DND-41 (cell line): Measurements from ENCODE around the gene RPL26.

ENCODE experiments used
- ATAC-seq: fragments of 200-7000 bp; cut with Tn5 transposase; 3 replicates; pipeline ENCODE4 v1.9.1; 2021; ENCODE audit warnings: low read depth; ENCODE audit not compliant: insufficient read depth
- DNase-seq: peaks from one replicate; pipeline ENCODE4 v3.0.0-alpha.2; 2020
- H2AFZ ChIP-seq: 2 replicates; pipeline ENCODE4 v1.6.0; 2012; ENCODE audit warnings: low read depth, low read length
- H3K27ac ChIP-seq: 2 replicates; pipeline ENCODE4 v1.5.1; 2012; ENCODE audit warnings: low read length, inconsistent platforms
- H3K27me3 ChIP-seq: fragments of 200-600 bp; sonication (generic); 2 replicates; pipeline ENCODE4 v1.6.0; 2012; ENCODE audit warnings: low read length, mild to moderate bottlenecking, inconsistent platforms; ENCODE audit not compliant: insufficient read depth, poor library complexity
- H3K36me3 ChIP-seq: 2 replicates; pipeline ENCODE4 v1.5.1; 2012; ENCODE audit warnings: low read length, inconsistent platforms; ENCODE audit not compliant: insufficient read depth
- H3K4me1 ChIP-seq: 2 replicates; pipeline ENCODE4 v1.5.1; 2012; ENCODE audit warnings: mild to moderate bottlenecking, low read length; ENCODE audit not compliant: insufficient read depth
- H3K4me2 ChIP-seq: 2 replicates; pipeline ENCODE4 v1.6.0; 2012; ENCODE audit warnings: mild to moderate bottlenecking, moderate library complexity, low read length, inconsistent platforms; ENCODE audit not compliant: insufficient read depth
- H3K4me3 ChIP-seq, 2 experiments: fragments of 200-600 bp in 1 of 2; shearing (Covaris generic) in 1 of 2; 2 replicates each; pipeline ENCODE4 v1.5.1; 2012 to 2016; ENCODE audit warnings: inconsistent platforms in 2 of 2, low read length in 2 of 2, mild to moderate bottlenecking in 2 of 2, low read depth in 1 of 2, moderate library complexity in 1 of 2
- H3K79me2 ChIP-seq: 2 replicates; pipeline ENCODE4 v1.6.0; 2012; ENCODE audit warnings: low read length, inconsistent platforms; ENCODE audit not compliant: insufficient read depth
- H3K9ac ChIP-seq: 2 replicates; pipeline ENCODE4 v1.6.0; 2012; ENCODE audit warnings: low read depth, mild to moderate bottlenecking, inconsistent platforms, low read length, moderate library complexity
- H3K9me3 ChIP-seq: 2 replicates; pipeline ENCODE4 v1.5.1; 2012; ENCODE audit warnings: low read length, moderate library complexity, mild to moderate bottlenecking, inconsistent platforms; ENCODE audit not compliant: insufficient read depth, severe bottlenecking
- H4K20me1 ChIP-seq: 2 replicates; pipeline ENCODE4 v1.6.0; 2012; ENCODE audit warnings: low read length; ENCODE audit not compliant: insufficient read depth
- EZH2 ChIP-seq: IDR thresholded peaks from 3 replicates; pipeline ENCODE4 v1.6.1; 2012; ENCODE audit warnings: borderline replicate concordance, low read depth, mild to moderate bottlenecking, moderate library complexity, low read length, inconsistent platforms; ENCODE audit not compliant: severe bottlenecking
- TF ChIP-seq, protein P1 (sequence below): IDR thresholded peaks from 2 replicates; pipeline ENCODE4 v1.5.1; 2012; ENCODE audit warnings: borderline replicate concordance, low read length, moderate library complexity, mild to moderate bottlenecking; ENCODE audit not compliant: poor library complexity, severe bottlenecking; ENCODE audit errors: extremely low read depth

RPL26 gene

DNA sequence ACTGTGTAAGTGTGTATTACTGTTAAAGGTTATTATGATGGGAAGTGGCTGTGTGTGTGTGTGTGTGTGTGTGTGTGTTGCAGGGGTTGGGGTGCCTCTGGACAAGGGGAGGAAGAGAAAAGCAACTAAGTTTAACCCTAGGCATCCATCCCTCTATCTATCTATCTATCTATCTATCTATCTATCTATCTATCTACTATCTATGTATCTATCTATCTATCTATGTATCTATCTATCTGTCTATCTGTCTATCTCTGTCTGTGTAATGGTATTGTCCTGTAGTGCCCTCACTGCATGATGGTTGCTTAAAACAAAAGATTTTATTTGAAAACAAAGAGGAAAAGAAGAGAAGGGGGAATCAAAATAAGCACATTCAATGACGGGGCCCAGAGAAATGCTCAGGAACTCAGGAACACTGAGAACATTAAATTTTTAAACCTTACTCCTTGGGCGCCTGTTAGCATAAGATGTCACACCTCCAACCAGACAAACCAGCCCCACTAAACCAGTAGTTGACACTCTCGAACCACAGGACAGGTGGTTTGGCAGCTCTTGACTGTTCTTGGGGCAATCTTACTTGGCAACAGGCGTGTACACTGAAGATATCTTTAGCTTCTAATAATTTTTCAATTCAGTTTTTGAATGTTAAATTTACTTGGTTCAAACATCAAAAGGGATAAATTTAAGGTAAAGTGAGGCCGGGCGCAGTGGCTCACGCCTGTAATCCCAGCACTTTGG, 5.1 kb upstream of the RPL26 start:
- no peak for DNase-seq

DNA sequence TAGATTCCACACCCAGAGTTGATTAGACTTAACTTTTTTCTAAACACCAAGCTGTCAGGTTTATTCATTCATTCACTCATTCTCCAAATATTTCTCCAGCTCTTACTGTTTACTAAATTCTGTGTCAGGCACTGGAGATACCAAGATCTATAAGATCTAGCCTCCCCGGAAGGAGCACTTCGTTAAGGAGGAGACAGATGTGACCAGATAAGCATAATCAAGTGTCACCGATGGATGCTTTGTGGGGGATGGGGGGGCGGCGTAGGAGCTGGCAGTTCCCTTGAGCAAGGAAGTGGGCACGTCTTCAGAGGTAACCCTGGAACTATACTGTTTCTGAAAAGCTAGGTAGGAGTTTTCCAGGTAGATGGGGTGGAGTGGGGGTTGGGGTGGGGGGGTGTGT, 3.8 kb upstream of the RPL26 start:
- TF ChIP-seq, protein P1, sequence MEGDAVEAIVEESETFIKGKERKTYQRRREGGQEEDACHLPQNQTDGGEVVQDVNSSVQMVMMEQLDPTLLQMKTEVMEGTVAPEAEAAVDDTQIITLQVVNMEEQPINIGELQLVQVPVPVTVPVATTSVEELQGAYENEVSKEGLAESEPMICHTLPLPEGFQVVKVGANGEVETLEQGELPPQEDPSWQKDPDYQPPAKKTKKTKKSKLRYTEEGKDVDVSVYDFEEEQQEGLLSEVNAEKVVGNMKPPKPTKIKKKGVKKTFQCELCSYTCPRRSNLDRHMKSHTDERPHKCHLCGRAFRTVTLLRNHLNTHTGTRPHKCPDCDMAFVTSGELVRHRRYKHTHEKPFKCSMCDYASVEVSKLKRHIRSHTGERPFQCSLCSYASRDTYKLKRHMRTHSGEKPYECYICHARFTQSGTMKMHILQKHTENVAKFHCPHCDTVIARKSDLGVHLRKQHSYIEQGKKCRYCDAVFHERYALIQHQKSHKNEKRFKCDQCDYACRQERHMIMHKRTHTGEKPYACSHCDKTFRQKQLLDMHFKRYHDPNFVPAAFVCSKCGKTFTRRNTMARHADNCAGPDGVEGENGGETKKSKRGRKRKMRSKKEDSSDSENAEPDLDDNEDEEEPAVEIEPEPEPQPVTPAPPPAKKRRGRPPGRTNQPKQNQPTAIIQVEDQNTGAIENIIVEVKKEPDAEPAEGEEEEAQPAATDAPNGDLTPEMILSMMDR: no peak
- no peak for TF ChIP-seq EZH2
- ATAC-seq: no peak

More for the DNA sequence above, 5.1 kb upstream of the RPL26 start:
- no peaks in the 10 kb centered on the region; the same call in 1 of the 2 replicates for H3K36me3 ChIP-seq
- no peaks in the 10 kb centered on the region for H3K9me3 ChIP-seq
- no peaks in the 10 kb centered on the region for H4K20me1 ChIP-seq
- H3K27ac ChIP-seq: no peak overlapping the region
- H2AFZ ChIP-seq: no peak overlapping the region
- ATAC-seq: no peak
- no peaks in the 10 kb centered on the region for H3K27me3 ChIP-seq
- no peak overlapping the region for H3K4me2 ChIP-seq
- peaks cover 27% of the 10 kb centered on the region for H3K4me1 ChIP-seq
- TF ChIP-seq, protein P1: no peak
- no peak for TF ChIP-seq EZH2
- H3K79me2 ChIP-seq: peaks cover 15% of the 10 kb centered on the region
- H3K9ac ChIP-seq: no peak overlapping the region
- no peak overlapping the region for H3K4me3 ChIP-seq

DNA sequence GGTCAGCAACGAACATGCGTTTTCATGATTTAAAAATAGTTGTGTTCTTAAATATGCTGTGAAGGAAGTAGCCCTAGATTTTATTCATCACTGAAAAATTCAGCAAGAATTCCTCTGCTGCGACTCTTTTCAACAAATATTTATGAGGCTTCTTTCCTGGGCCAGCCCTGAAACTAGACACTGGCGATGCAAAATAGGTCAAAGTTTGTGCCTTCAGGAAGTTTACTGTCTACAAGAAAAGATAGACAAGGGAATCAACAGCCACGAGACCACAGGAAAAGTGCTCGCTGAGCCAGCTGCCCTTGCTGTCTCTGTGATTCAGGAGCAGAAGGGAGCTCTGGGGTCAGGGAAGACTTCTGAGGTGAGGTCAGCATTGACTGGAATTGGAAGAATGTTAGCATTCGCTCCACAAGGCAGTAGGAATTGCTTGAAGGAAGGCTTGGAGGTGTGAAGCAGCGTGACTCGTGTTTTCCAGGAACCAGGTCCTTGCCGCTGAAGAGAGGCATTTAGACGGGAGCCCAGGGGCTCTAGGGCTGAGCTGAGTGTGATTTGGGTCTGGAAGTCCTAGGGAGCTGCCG, 1.9 kb upstream of the RPL26 start:
- Histone ChIP-seq H4K20me1 (peaks cover 27% of the 10 kb centered on the region), H3K4me2 (peak overlapping the region; percentile 91), H3K4me1 (peaks cover 50% of the 10 kb centered on the region), H3K27ac (peak overlapping the region; percentile 11; the same call in 1 of the 2 replicates), H2AFZ (no peak overlapping the region), H3K9ac (peak overlapping the region; percentile 93), H3K4me3 (peak overlapping the region in 1 of 2 experiments; percentile 97; a peak in 2 of 4 replicates), H3K9me3 (no peaks in the 10 kb centered on the region), H3K27me3 (no peaks in the 10 kb centered on the region), H3K79me2 (peaks cover 46% of the 10 kb centered on the region), H3K36me3 (peaks cover 23% of the 10 kb centered on the region)
- no peak for TF ChIP-seq EZH2
- TF ChIP-seq, protein P1: no peak
- ATAC-seq: no peak
- no peak for DNase-seq

More for the DNA sequence above, 3.8 kb upstream of the RPL26 start:
- Histone ChIP-seq H3K9ac (no peak overlapping the region), H3K27me3 (no peaks in the 10 kb centered on the region), H4K20me1 (peaks cover 8% of the 10 kb centered on the region), H3K4me3 (no peak overlapping the region), H3K4me2 (no peak overlapping the region), H3K4me1 (peaks cover 31% of the 10 kb centered on the region), H3K9me3 (no peaks in the 10 kb centered on the region), H3K79me2 (peaks cover 27% of the 10 kb centered on the region), H3K36me3 (peaks cover 3% of the 10 kb centered on the region), H3K27ac (0 out of 2 replicates have a peak overlapping the region, but pooled peaks have one; percentile 23), H2AFZ (no peak overlapping the region)
- peak; percentile 71 for DNase-seq
